KOPT-K1 (cell line): ENCODE results near the gene TMEM151B.
"Not testable (repeated sequence)": the region's sequence is repeated elsewhere in the genome, so short reads cannot be mapped to it uniquely, and the experiment has no call there.

Source experiments
- H3K27ac ChIP-seq: fragments of 200-600 bp; sonication (generic); 2 replicates; pipeline ENCODE4 v1.5.1; 2016; ENCODE audit warnings: antibody characterized with exemption, mild to moderate bottlenecking, low read depth, low read length; ENCODE audit not compliant: poor library complexity, severe bottlenecking
- H3K36me3 ChIP-seq: fragments of 200-600 bp; sonication (generic); 2 replicates; pipeline ENCODE4 v1.5.1; 2017; ENCODE audit warnings: antibody characterized with exemption, mild to moderate bottlenecking, low read length, moderate library complexity; ENCODE audit not compliant: insufficient read depth
- H3K9me3 ChIP-seq: fragments of 200-600 bp; sonication (generic); 2 replicates; pipeline ENCODE4 v1.5.1; 2017; ENCODE audit warnings: antibody characterized with exemption, low read length, mild to moderate bottlenecking; ENCODE audit not compliant: insufficient read depth, poor library complexity, severe bottlenecking

TMEM151B gene

GRCh38 chr6:44306710-44307109, 36.5 kb downstream of the TMEM151B start:
- Histone ChIP-seq H3K9me3 (no peaks in the 10 kb centered on the region), H3K36me3 (peaks cover 100% of the 10 kb centered on the region), H3K27ac (no peak overlapping the region)

- no peaks in the 10 kb centered on the region for H3K9me3 ChIP-seq
- no peak overlapping the region for H3K27ac ChIP-seq
- H3K36me3 ChIP-seq: peaks cover 97% of the 10 kb centered on the region
These were observed 37.0 kb downstream of the TMEM151B start for GRCh38 chr6:44307217-44307616.

GRCh38 chr6:44309092-44309491, 38.8 kb downstream of the TMEM151B start:
- Histone ChIP-seq H3K27ac (no peak overlapping the region), H3K9me3 (no peaks in the 10 kb centered on the region), H3K36me3 (peaks cover 78% of the 10 kb centered on the region)

DNA sequence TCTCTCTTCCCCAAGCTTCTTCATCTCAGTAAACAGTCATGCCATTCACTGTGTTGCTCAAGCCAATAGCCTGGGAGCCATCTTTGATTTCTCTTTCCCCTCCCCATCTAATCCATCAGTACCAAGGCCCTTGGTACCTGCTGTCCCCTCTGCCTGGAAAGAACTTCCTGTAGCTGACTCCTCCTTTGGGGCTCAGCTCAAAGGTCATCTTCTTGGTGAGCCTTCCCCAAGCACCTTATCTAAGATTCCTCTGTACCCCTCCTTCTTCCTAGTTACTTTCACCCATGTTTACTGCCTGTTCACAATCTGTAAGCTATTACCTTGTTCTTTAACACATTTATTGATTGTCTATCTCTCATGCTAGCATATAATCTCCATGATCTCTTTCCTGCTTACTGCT, 39.4 kb downstream of the TMEM151B start:
- H3K36me3 ChIP-seq: peaks cover 73% of the 10 kb centered on the region
- no peaks in the 10 kb centered on the region for H3K9me3 ChIP-seq
- no peak overlapping the region for H3K27ac ChIP-seq

GRCh38 chr6:44310241-44310640, 40.0 kb downstream of the TMEM151B start:
- no peak overlapping the region for H3K27ac ChIP-seq
- H3K36me3 ChIP-seq: peaks cover 67% of the 10 kb centered on the region
- H3K9me3 ChIP-seq: no peaks in the 10 kb centered on the region

DNA sequence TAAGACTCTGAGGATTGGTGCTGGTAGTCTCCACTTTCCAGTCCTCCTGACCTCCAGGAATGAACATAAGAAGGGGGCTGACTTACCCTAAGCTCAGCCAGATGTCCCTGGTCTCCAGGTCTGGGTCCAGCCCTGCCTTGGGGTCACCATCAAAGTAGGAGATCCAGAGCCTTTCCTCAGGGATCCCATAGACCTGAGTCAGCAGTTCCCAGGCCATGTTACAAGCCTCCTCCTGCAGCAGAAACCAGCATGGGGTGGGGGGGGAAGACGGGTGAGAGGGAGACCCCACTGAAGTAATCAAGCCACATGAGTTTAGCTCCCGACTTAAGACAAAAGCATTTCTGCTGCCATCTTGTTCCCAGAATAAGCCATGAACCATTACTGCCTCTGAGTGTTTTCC, 41.1 kb downstream of the TMEM151B start:
- no peaks in the 10 kb centered on the region for H3K9me3 ChIP-seq
- H3K36me3 ChIP-seq: peaks cover 56% of the 10 kb centered on the region
- H3K27ac ChIP-seq: no peak overlapping the region

GRCh38 chr6:44311767-44312166, 41.5 kb downstream of the TMEM151B start:
- peaks cover 51% of the 10 kb centered on the region for H3K36me3 ChIP-seq
- no peak overlapping the region for H3K27ac ChIP-seq
- no peaks in the 10 kb centered on the region for H3K9me3 ChIP-seq

- H3K9me3 ChIP-seq: no peaks in the 10 kb centered on the region
- H3K36me3 ChIP-seq: peaks cover 38% of the 10 kb centered on the region
- H3K27ac ChIP-seq: peak within 1 kb of the TSS; percentile 81
These were observed 42.9 kb downstream of the TMEM151B start, which contains the start of gene AARS2 for GRCh38 chr6:44312901-44313788. Gene AARS2 (minus strand): TSS chr6:44313347. CDS start chr6:44313323, 24 bp downstream.

DNA sequence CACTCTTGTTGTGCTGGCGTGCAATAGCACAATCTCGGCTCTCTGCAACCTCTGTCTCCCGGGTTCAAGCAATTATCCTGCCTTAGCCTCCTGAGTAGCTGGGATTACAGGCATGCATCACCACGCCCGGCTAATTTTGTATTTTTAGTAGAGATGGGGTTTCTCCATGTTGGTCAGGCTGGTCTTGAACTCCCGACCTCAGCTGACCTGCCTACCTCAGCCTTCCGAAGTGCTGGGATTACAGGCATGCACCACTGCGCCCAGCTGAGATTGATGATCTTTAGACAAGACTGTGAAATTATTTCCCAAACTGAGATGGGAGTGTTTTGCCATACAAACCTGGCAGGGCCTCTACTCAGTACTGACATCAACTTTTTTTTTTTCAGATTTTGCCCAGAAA, 44.4 kb downstream of the TMEM151B start:
- H3K27ac ChIP-seq, H3K9me3 ChIP-seq: not testable (repeated sequence)
- H3K36me3 ChIP-seq: peaks cover 23% of the 10 kb centered on the region

DNA sequence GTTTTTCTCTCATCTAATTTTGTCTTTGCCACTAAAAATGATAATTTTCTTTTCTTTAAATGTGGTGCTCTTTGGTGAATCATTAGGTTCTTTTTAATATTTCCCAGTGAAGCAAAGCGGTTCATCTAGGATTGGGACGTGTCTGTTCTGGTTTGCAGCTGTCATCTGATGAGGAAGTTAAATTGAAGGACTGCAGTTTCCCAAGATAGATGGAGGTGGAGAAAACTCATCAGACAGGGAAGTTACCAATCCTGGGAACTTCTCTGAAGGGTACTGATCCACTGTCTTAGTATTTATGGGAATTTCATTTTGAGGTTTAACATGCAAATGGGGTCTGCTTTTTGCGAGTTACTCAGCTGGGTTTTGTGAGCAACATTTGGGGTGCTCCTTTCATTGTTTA, 45.3 kb downstream of the TMEM151B start:
- Histone ChIP-seq H3K27ac (no peak overlapping the region), H3K9me3 (no peaks in the 10 kb centered on the region), H3K36me3 (peaks cover 14% of the 10 kb centered on the region)

DNA sequence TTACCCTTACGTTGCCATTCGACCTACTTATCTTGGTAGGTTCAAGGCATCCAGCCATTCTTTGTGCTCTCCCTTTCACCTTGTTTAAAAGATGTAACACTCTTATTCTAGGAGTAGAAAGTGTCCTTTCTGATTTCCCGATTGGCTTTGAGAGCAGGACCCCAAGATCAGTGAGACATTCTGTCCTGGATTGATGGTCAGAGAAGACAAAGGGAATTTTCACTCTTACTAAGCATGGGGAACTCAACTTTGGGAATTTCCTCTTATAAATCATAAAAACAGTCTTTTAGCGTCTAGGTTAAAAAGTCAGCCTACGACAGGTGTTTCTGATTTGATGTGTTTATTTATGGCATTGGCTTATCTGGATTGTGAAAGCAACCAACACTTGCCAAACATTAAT, 45.7 kb downstream of the TMEM151B start:
- Histone ChIP-seq H3K36me3 (peaks cover 10% of the 10 kb centered on the region), H3K9me3 (no peaks in the 10 kb centered on the region), H3K27ac (no peak overlapping the region)

- Histone ChIP-seq H3K9me3 (no peaks in the 10 kb centered on the region), H3K27ac (no peak overlapping the region), H3K36me3 (peaks cover 4% of the 10 kb centered on the region; the same call in 1 of the 2 replicates)
These were observed 46.2 kb downstream of the TMEM151B start for GRCh38 chr6:44316481-44316880.

DNA sequence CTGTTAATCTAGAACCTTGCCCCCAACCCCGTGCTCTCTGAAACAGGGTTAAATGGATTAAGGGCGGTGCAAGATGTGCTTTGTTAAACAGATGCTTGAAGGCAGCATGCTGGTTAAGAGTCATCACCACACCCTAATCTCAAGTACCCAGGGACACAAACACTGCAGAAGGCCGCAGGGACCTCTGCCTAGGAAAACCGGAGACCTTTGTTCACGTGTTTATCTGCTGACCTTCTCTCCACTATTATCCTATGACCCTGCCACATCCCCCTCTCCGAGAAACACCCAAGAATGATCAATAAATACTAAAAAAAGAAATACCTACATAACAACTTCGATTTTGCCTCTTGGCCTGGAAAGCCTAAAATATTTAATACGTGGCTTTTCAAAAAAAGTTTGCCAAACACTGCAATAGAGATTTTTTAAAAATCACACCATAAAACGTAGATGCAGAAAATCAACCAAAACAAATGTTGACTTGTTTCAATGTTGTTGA, 46.9 kb downstream of the TMEM151B start:
- not testable (repeated sequence) for H3K9me3 ChIP-seq, H3K36me3 ChIP-seq, H3K27ac ChIP-seq

- Histone ChIP-seq H3K27ac (no peak overlapping the region), H3K9me3 (no peaks in the 10 kb centered on the region), H3K36me3 (no peaks in the 10 kb centered on the region)
These were observed 51.0 kb downstream of the TMEM151B start for GRCh38 chr6:44321210-44321609.

DNA sequence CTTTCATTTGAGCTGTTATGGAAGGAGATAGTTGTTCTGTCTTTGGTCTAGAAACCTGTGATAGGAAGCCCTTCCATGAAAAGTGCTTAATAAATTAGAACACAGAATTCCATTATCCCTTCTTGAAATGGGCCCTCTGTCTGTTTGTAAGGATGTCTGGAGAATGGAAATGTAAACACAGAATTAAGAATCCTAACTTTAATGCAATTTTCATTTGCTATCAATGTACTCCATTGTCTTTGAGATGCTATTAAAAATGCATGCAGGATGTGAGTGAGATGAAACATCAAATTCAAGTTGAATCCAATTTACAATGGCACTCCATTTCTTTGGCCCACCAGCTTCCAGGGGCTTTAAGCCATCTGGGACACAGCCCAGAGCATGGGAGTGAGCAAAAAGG, 56.8 kb downstream of the TMEM151B start:
- Histone ChIP-seq H3K9me3 (no peaks in the 10 kb centered on the region), H3K36me3 (no peaks in the 10 kb centered on the region), H3K27ac (no peak overlapping the region)

DNA sequence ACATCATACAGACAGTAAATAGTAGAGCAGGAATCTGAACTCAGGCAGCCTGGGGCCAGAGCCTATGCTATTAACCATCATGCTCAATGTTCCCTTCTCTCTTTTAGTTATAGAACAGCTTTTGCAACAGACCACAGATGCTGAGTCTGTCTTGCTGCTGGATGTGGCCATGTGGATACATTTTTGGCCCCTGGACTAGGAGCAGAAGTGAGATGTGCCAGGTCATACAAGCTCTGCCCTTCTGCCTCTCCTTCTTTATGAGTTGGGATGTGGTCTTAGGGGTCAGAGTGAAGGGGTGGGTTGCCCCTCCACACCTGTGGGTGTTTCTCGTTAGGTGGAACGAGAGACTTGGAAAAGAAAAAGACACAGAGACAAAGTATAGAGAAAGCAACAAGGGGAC, 57.5 kb downstream of the TMEM151B start:
- Histone ChIP-seq H3K9me3 (no peaks in the 10 kb centered on the region), H3K27ac (no peak overlapping the region), H3K36me3 (no peaks in the 10 kb centered on the region)
